ENCODE results near the gene PRMT2. TPM values are rescaled to one million over a fixed set of nuclear protein-coding genes. Genes with fewer than 3 reads are reported as not detected.

Gene PRMT2
- polyA plus RNA-seq, 2 of the 4 experiments (the other 2 are of a cell fraction), result 69.2 to 75.1 TPM

GRCh38 chr21:46651121-46651520 is 15.6 kb downstream of the PRMT2 start:
- Histone ChIP-seq H3K4me3 (no peak overlapping the region), H3K4me2 (no peak overlapping the region), H3K4me1 (no peaks in the 10 kb centered on the region), H3K9me3 (peaks cover 12% of the 10 kb centered on the region; the same call in 1 of the 3 replicates), H3K27ac (no peak overlapping the region)
- WGBS (ENCODE audit: missing lambda C conversion rate), result 100% methylated on average over 3 of the region's 7 CpGs
- TF ChIP-seq POLR2A (IDR thresholded peaks at IDR 0.05; ENCODE audit: low read length) (no peak), ZC3H11A (IDR thresholded peaks at IDR 0.05) (no peak), NR3C1 (IDR thresholded peaks at IDR 0.05) (no peak), HOXA7 (CRISPR knock-in tag; IDR thresholded peaks at IDR 0.05) (no peak), NPAS2 (CRISPR knock-in tag; IDR thresholded peaks at IDR 0.05; ENCODE audit: borderline replicate concordance) (no peak), RFX5 (IDR thresholded peaks at IDR 0.05) (no peak)
- TF ChIP-seq, protein P1, sequence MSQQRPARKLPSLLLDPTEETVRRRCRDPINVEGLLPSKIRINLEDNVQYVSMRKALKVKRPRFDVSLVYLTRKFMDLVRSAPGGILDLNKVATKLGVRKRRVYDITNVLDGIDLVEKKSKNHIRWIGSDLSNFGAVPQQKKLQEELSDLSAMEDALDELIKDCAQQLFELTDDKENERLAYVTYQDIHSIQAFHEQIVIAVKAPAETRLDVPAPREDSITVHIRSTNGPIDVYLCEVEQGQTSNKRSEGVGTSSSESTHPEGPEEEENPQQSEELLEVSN (IDR thresholded peaks at IDR 0.05; ENCODE audit: borderline replicate concordance, low read depth), result no peak
- TF ChIP-seq, protein P2, sequence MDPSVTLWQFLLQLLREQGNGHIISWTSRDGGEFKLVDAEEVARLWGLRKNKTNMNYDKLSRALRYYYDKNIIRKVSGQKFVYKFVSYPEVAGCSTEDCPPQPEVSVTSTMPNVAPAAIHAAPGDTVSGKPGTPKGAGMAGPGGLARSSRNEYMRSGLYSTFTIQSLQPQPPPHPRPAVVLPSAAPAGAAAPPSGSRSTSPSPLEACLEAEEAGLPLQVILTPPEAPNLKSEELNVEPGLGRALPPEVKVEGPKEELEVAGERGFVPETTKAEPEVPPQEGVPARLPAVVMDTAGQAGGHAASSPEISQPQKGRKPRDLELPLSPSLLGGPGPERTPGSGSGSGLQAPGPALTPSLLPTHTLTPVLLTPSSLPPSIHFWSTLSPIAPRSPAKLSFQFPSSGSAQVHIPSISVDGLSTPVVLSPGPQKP (IDR thresholded peaks at IDR 0.05; ENCODE audit: low read depth, low read length), result no peak
- TF ChIP-seq, protein P3, sequence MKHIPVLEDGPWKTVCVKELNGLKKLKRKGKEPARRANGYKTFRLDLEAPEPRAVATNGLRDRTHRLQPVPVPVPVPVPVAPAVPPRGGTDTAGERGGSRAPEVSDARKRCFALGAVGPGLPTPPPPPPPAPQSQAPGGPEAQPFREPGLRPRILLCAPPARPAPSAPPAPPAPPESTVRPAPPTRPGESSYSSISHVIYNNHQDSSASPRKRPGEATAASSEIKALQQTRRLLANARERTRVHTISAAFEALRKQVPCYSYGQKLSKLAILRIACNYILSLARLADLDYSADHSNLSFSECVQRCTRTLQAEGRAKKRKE (CRISPR knock-in tag; IDR thresholded peaks at IDR 0.05; ENCODE audit: low read depth), result no peak
- ChIA-PET POLR2A (no interaction called here), CTCF (no interaction called here)
- no peak for DNase-seq (ENCODE audit: low read depth in 1 of 2, low spot score in 1 of 2)
- no peak for ATAC-seq
- no peak for FAIRE-seq

DNA sequence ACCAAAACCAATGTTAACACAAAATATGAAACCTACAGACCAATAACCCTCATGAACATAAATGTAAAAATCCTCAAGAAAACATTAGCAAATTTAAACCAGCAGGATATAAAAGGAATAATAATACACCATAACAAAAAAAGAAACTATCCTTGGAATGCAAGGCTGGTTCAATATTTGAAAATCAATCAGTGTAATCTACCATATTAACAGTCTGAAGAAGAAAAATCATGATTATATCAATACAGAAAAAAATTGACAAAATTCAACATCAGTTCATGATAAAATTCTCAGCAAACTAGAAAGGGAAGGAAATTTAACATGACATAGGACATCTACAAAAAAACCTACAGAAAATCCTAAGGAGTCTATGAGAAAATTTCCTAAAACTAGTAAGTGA is 19.8 kb downstream of the PRMT2 start:
- Histone ChIP-seq H3K4me2 (no peak overlapping the region), H3K9me3 (peaks cover 12% of the 10 kb centered on the region; the same call in 1 of the 3 replicates), H3K27ac (no peak overlapping the region), H3K4me3 (no peak overlapping the region), H3K4me1 (no peaks in the 10 kb centered on the region)
- DNase-seq (ENCODE audit: low read depth in 1 of 2, low spot score in 1 of 2) (no peak), ATAC-seq (no peak), FAIRE-seq (no peak)
- TF ChIP-seq RFX5 (IDR thresholded peaks at IDR 0.05) (no peak), MAZ (IDR thresholded peaks at IDR 0.05; ENCODE audit: borderline replicate concordance, low read depth, low read length) (no peak), HOXB5 (CRISPR knock-in tag; IDR thresholded peaks at IDR 0.05) (no peak), REST (IDR thresholded peaks at IDR 0.05) (no peak), JUNB (IDR thresholded peaks at IDR 0.05) (no peak), FOXS1 (CRISPR knock-in tag; IDR thresholded peaks at IDR 0.05) (no peak), EP300 (IDR thresholded peaks at IDR 0.05) (no peak), CHD4 (IDR thresholded peaks at IDR 0.05; ENCODE audit: borderline replicate concordance) (no peak), ZFP36 (IDR thresholded peaks at IDR 0.05; ENCODE audit: borderline replicate concordance, partially characterized antibody) (no peak), ZNF302 (CRISPR knock-in tag; IDR thresholded peaks at IDR 0.05) (no peak), NPAS2 (CRISPR knock-in tag; IDR thresholded peaks at IDR 0.05; ENCODE audit: borderline replicate concordance) (no peak), MYC (IDR thresholded peaks at IDR 0.05; ENCODE audit: borderline replicate concordance, low read length) (no peak), HDAC2 (IDR thresholded peaks at IDR 0.05) (no peak)
- ChIA-PET CTCF (no interaction called here), POLR2A (no interaction called here)

All from A549 (cell line).